GM18861 (cell line): ENCODE results near the gene MYOF.
"Not testable (repeated sequence)": the region's sequence is repeated elsewhere in the genome, so short reads cannot be mapped to it uniquely, and the experiment has no call there.

Source experiments
- ATAC-seq: cut with Tn5 transposase; IDR thresholded peaks from one replicate; pipeline ENCODE4 v1.9.1; 2021; ENCODE audit not compliant: unreplicated experiment

The MYOF gene

DNA sequence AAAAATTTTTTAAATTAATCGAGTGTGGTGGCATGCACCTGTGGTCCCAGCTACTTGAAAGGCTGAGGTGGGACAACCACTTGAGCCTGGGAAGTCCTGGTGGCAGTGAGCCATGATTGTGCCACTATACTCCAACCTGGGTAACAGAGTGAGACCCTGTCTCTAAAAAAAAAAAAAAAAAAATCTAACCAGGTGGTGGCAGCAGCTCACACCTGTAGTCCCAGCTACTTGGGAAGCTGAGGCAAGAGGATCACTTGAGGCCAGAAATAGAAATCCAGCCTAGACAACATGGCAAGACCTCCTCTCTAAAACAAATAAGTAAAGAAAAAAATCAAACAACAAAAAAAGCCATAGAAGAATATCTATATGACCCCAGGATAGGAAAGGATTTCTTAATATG, 3.6 kb upstream of the MYOF start:
- ATAC-seq = no peak

DNA sequence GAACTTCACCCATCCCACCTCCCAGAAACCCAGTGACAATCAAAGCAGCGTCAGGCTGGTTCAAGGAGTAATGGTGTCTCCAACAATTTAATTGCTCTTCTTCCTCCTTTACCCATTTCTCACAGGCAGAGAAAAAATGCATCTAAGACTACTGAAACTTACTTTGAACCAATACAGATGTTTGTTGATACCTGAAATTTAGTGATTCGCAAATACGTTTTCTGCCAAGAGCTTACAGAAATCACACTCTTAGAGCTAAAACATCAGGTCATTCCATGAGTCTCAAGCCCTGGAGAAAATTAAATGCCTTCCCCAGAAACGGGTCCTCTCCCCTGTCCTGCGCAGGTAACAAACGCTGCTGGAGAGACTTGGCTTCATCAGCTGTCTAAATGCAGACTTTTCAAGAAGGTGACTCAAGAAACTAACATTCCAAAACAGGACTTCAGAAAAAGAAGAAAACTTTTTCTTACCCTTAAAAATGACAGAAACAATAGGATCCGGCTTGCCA, 443 bp downstream of the MYOF start:
- no peak for ATAC-seq

DNA sequence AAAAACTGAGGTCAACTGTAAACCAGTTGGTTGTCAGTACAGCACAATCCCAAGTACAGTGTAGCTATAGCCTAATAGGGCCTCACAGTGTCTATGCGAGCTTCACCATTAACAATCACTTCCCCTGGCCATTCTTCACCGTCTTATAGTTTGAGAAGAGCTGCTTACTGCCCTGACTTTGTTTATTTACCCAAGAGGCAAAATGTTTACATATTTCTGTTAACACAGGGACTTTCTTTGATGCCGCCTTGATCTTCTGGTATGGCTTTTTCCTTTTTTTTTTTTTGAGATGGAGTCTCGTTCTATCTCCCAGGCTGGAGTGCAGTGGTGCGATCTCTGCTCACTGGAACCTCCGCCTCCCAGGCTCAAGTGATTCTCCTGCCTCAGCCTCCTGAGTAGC, 3.3 kb downstream of the MYOF start:
- ATAC-seq = no peak

DNA sequence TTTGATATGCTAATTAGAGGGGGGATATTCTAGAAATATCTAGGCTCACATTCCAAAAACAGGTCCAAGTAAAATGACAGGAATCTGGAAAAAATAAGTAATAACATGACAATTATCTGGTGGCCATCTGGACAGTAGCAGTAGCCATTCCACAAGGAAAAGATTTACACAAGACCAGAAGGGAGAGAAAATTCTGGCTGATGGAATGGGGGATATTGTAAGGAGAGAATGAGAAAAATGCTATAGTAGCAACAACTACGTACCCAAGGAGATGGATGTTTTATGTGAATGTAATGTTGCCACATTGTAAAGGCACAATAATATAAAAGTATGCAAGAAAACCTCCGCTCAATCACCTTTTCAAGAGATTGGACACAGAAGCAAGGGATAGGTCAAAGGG, 5.4 kb downstream of the MYOF start:
- no peak for ATAC-seq

DNA sequence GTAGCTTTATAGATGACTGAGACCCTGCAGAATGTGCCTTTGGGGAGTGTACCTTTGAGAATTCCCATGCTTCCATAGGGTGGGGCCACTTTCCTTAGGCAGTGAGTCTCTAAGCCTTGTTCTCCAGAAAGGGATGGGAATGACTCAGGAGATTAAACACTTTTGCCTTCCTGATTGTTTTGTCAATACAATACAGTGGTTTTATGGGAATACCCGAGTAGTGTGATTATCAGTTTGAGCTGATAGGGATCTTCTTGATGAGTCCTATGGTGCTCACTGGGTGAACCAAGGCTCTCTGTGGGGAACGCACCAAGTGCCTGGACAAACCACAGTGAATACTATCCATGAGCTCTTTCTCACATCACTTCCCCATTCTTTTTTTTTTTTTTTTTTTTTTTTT, 6.3 kb downstream of the MYOF start:
- no peak for ATAC-seq

DNA sequence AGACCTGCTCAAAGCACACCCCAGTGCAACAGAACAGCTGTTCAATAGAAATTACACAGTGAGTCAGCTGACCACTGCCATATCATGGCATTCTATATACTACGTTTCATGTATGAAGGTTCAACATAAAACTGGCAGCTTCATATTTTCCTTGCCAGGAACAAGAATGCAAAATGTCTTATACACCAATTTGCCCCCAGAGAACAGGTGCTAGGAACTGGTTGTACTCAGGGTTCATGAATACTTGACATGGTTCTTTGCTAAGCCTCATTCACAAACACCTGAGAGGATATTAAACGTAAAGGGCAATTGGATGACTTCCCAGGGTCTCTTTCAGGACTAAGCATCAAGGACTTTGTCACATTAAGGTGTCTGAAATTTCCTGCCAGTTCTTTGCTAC, 6.9 kb downstream of the MYOF start:
- no peak for ATAC-seq

DNA sequence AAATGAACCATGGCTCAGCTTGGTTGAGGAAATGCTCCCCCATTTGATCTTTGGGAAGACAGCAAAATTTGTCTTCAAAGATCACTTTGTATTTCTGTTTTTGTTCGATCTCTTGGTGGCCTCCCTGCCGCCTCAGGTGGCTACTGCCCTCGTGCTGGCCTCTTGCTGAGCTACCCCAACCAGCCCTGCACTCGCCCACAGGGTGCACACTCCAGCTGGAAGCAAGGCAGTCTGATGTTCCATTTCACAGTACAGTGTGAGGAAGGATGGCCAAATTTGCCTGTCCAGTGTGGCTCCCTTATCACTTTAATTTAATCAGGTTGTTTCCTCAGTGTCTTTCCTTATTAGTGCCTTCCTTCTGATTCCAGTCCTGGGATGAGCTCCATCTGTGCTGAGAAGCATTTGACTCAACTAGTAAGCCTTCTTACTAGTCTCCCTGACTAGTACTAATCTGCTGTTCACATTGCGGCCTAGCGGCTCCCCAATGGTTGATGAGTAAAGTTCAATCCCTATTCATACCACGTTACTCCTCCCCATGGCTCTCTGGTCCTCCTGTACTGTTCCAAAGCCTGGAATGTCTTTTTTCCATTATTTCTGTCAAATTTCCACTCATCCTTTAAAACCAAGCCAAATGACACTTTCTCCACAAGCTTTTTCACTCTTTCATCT, 8.2 kb downstream of the MYOF start:
- ATAC-seq = no peak

DNA sequence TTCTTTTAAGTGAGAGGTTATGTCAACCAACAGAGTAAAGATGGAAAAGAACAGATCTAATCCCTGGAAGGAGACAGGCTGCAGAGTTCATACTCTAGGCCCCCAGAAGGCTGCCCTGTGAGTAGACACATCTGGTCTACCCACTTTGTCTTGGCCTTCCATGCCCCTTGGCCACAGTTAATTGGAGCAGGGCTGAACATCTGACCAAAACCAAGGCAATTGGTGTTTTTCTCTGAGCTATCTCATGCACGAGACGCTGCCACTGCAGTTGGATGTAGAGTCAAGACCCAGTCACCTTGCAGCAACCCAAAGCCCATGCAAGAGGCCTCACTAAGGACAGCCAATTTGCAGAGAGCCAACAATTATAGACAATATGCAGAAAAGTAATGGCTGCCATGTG, 9.0 kb downstream of the MYOF start:
- ATAC-seq = no peak

DNA sequence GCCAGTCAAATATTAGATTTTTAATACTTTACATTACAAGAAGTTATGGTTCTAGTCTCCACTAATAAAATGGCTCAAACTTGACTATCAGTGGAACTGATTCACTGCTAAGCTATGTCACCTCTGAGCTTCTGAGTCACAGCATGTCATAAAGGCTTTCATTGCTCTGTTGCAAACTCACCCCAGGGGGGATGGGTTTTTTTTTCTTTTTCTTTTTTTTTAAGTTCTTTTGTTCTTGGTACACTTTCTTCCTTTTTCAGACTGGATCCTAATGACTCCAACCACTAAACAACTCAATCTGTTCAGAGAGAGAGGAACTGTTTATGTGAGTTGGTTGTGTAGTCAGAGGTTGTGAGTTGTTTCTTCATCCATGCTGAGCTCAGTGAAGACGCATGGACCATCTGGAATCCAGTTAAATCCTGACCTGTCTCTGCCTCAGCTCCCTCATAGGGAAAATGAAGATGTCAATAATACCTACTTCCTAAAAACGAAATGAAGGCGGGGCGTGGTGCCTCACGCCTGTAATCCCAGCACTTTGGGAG, 11.0 kb downstream of the MYOF start:
- ATAC-seq = no peak

DNA sequence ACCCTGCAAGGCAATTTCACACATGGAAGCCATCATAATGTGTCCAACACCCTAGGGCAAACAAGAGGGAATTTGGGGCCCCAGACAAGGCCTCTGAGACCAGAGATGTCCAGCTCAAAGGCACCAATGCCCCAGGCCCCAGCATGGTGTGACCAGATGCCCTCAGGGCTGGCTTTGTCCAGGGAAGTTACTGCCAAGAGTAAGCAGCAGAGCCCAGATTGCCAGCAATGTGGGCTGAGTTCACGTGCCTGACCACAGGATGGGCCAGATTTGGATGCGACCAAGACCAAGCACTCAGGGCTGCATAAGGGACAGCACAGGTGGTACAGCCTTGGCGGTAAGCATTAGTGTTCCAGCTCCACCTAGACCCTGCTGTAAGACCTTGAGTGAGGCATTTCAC, 12.7 kb downstream of the MYOF start:
- ATAC-seq = no peak

DNA sequence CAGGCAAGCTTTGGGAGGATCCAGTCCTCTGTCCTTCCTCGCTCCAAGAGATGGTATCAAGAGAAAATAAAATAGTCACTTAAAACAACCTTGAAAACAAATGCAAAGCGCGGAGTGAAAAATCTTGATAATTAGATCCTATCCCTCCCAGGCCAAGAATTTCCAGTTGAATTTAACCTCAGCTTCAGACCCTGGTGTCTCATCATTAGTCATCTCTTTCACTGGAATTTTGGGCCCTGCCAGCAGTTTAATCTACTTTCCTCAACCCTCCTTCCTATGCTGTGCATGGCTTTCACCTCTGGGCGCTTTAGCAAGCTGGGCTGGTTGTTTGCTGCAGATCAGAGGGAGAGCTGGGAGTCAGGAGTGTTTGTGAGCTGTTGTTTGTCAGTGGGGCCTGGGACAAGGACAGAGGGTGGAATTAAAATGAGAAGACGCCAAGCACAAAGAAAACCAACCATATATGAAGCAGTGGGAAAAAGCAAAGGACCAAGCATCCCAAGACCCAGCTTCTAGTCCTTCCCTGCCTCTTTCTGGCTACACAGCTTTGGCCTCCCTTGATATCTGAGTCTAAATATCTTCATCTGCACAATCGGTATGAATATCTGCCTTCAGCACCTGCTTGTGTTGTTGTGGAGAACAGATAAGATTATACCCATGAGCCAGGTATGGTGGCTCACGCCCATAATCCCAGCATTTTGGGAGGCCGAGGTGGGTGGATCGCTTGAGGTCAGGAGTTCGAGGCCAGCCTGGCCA, 13.5 kb downstream of the MYOF start:
- ATAC-seq = no peak

DNA sequence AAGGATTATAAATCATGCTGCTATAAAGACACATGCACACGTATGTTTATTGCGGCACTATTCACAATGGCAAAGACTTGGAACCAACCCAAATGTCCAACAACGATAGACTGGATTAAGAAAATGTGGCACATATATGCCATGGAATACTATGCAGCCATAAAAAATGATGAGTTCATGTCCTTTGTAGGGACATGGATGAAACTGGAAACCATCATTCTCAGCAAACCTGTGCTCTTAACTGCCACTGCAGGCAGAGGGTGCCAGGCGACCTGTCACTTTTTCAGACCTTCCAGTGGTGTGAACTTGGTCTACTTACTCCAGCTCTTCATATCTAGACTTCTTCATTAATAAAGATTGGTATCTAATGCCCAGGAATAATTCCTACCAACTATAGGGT, 14.5 kb downstream of the MYOF start:
- not testable (repeated sequence) for ATAC-seq

DNA sequence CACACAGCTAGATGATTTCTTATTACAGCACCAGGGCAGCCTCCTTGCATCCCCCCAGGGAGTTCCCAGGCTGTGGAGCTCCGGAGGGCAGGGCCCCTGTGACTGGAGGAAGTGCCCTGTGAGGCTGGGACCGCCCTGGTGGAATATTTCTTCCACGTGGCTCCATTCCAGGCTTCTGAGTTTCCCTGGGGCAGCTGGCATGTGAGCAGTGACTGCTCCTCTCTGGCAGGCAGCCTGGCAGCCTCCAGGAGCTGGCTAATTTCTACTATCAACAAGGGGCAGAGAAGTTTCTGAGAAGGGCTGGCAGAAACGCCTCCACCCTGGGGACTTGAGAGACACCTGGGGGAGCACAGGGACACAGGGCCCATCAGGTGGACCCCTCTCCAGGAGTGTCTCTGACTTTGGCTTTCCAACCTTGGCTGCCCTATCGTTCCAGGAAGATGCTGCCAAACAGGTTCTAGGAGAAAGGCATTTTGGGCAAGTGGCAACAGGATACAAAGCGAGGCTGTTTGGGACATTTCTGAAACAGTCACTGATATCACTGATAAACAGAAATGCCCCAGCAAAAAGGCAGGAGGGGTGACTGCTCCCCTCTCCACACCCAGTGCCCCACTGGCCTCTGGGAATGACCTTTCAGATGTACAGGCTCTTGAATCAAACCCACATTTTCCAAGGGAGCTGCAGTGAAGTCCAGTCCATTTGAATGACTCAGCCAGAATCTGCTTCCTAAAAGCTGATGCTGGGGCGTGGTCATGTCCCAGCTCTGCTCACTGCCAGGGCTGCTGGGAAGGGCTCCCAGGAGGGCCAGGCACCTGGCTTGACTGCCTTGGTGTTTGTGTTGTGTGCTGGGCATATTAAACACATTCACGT, 16.1 kb downstream of the MYOF start:
- ATAC-seq = no peak

DNA sequence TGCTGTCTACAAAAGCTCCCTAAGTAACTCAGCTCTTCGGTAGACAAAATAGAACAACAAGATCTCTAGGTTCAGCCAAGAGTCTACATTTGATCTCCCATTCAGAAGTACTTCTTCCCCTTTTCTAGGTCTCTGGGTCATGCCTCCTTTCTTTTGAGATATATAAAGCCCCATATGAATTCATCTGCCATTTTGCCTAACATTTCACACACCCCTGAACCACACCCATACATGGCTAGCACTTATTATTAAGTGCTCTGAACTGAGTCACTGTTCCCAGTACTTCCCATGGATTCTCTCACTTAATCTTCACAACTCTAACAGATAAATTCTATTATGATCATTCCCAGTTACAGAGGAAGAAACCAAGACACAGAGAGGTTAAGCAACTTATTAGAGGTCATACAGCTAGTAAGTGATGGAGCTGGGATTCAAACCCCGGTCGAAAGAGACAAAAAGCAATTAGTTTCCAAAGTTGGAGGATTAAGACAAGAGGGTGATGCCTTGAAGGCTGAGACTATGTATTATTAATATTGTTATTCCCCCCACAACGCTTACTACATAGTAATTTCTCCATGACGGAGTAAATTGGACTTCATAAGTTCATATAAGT, 17.3 kb downstream of the MYOF start:
- ATAC-seq = no peak

DNA sequence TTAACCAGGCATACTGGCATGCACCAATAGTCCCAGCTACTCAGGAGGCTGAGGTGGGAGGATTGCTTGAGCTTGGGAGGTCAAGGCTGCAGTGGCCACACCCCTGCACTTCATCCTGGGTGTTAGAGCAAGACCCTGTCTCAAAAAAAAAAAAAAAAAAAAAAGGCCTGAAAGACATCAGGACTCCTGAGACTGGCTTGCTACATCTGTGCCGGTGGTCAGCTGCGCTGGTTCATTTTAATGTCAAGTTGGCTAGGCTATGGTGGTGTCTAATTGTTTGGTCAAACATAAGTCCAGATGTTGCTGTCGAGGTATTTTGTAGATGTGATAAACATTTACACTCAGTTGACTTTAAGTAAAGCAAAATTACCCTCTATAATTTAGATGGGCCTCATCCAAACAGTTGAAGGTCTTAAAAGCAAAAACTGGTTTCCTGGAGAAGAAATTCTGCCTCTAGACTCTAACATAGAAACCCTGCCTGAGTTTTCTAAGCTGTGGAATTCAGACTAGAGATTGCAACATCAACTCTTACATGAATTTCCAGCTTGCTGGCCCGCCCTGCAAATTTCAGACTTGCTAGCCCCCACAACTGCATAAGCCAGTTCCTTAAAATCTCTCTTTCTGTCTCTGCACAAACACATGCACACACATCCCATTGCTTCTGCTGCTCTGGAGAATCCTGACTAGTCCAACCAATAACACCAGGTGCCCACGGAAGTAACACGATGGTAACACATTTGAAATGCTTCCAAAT, 18.2 kb downstream of the MYOF start:
- ATAC-seq = no peak

DNA sequence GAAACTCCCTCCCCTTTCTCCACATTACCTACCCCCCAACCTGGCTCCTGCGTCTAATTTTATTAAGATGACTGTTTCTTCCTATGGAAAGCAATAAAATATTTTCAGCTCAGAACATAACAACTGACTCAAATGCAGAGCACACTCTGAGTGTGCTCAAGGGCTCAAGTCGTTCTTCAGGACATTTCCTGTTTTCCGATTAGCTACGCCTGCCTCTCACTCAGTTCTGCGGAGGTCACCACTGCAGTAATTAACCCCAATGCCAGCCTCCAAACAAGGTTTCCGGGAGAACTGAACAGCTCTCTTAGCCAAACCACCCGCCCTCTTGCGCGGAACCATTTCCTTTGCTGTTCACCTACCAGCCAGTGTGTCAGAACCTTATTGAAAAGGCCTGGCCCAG, 19.3 kb downstream of the MYOF start:
- ATAC-seq = no peak

DNA sequence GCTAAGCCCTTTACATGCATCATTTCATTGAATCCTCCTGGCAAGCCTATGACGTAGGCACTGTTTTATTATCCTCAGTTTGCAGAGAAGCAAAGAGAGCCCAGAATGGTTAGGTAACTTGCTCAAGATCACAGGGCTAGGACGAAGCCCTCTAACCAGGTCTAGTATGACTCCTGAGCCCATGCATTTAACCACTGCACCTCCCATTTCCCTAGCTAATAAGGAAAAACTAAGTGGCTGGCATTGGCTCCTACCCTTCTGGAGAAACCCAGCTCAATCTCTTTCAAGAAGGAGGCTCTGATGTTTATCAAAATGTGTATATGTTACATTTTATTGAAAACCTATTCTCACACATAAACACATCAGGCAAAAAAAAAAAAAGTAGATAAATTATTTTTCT, 19.8 kb downstream of the MYOF start:
- ATAC-seq = no peak

DNA sequence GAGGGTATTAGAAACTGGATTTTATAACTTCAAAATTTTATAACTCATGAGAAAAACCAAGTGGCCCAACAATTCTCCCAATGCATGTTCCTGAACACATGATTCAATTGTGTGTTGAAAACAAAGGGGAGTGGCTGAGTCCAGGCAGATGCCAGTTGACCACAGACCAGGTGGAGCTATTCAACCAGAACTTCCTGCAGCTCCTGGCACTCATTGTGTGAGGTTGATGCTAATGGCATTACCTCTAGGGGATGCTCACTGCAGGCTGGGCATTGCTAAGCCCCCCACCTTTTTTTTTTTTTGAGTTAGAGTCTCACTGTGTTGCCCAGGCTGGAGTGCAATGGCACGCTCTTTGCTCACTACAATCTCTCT, 20.3 kb downstream of the MYOF start:
- no peak for ATAC-seq

DNA sequence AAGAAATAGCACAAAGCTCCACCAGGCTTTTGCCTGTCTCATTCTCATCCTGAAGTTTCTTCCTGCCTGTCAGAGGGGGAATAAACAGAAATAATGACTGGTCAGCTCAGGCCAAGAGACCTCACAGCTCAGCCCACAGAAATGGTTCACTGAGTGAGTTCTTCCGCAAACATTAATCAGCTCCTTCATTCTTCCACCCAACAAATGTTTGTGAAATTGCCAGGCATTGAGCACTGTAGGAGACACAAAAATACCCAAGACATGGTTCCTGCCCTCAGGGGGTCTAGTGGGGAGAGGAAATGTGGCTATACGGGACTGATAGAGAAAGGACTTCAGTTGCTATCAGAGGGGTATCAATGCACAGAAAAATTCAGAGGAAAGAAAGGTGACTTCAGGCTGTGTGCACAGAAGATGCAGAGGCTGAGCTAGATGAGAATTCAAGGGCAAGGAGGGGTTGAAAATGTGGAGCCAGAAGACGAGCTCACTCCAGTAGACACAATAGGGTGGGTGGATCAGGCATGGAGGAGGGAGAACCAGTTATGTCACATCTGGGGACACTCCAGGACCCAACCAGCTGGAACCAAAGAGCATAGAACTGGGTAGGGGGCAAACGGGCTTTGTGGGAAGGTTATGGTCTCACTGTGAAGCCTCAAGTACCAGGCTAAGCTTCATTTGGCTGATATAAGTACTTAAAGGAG, 20.9 kb downstream of the MYOF start:
- no peak for ATAC-seq

DNA sequence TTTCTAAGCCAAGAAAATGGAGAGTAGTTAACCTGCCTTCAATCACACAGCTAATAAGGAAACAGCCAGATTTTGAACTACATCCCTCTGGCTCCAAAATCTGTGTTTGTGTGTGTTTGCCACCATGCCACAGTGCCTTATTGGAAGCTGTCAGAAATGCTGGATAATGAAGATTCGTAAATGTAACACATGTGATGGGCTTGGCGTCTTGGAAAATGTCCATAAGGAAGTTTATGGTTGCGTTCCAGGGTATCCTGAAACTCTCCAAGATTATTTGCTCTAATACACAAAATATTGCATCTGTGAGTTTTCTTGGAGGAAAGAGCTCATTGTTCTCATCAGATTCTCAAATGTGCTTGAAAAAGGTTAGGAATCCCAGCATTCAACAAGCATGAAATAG, 22.7 kb downstream of the MYOF start:
- no peak for ATAC-seq
